DMS114 treated with DMSO at 0.1 percent for 48 hours (cell line): ENCODE measurements around the gene PHF13.
"Not testable (repeated sequence)": the region's sequence is repeated elsewhere in the genome, so short reads cannot be mapped to it uniquely, and the experiment has no call there.

Experiments used
- DNase-seq: peaks from one replicate; lab custom pipeline; 2025; ENCODE audit not compliant: unreplicated experiment; lab: John Stamatoyannopoulos, UW

PHF13 gene

DNA sequence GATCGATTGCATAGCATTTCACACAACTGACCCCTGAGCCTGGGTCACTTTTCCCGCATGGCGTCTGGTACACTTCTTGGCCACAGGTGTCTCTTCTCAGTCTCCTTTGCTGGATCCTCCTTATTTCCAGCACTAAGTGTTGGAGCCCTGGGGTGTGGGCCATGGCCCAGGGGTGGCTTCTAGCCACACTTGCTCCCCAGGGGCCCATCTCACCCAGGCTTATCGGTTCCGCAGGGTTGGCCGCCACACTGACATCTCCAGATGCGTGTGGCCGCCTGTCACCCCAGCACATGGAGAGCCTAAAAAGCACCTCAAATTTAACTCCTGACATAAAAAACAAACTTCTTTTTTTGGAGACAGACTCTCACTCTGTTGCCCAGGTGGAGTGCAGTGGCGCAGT is 13.5 kb downstream of the PHF13 start:
- DNase-seq, result no peak

DNA sequence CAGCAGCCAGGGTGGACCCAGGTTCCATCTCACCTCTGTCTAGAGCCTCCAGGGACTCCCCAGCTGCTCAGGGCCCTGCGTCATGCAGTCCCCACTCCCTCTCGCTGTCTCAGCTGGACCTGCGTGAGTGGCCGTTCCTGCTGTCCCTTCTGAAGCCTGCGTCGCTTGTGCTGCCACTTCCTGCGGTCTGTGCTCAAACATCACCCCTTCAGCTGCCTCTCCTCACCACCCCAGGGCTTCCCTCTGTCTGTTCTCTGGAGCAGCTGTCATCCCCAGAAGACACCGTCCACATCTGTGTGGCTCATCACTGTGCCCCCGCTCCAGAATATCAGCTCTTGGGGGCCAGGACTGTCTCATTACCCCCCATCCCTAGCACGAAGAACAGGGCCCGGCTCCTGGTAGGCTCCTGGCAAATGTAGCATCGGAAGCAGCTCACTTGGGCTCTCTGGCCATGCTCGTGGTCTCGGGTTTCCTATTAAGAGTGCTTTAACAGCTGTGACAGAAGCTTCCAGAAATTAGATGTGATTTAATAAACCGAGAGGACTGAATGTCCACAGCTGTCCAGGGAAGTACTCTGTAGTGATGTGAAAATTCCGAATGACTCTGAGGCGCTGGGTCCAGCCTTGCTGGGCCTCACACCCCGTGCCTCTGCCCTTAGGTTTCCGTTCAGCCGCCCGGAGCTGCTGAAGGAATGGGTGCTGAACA is 14.5 kb downstream of the PHF13 start:
- no peak for DNase-seq

DNA sequence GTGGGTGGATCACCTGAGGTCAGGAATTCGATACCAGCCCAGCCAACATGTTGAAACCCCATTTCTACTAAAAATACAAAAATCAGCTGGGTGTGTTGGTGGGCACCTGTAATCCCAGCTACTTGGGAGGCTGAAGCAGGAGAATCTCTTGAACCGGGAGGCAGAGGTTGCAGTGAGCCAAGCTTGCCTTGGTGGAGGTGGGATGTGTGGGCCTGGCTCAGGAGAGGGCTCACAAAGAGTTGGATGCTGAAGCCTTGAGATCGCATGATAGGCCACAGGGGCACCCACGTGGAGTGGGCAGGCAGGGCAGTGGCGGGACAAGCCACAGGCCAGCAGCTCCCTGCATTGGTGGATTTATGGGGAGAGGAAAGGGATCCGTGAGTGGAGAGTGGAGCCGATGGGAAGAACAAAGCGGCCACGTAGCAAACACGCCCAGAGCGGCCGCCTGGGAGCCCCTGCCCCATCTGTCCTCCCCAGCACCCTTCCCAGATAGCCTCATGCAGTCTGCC is 15.5 kb downstream of the PHF13 start:
- DNase-seq, result no peak

DNA sequence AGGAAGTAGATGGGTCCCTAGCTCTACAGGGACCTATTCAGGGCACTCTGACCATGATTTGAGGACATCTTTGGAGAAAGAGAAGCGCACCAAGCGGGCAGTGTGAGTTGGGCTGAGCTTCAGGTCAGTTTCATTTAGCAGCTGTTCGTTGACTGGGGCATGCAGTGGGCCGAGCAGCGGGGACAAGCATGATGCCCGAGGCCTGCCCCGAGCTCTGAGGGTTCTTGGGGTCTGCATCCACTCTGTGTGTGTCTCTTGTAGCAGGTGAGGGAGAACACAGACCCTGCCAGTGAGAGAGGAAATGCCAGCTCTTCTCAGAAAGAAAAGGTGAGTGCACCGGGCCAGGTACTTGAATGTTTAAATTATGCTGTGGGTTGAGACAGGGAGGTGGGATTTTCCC is 16.5 kb downstream of the PHF13 start:
- no peak for DNase-seq

DNA sequence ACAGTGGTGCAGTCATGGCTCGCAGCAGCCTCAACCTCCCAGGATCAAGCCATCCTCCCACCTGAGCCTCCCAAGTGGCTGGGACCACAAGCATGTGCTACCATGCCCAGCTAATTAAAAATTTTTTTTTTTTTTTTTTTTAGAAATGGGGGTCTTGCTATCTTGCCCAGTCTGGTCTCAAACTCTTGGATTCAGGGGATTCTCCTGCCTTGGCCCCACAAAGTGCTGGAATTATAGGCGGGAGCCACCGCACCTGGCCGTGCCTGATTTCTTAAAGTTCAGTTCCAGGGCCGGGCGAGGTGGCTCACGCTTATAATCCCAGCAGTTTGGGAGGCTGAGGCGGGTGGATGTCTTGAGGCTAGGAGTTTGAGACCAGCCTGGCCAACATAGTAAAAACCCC is 17.5 kb downstream of the PHF13 start:
- DNase-seq, result no peak

DNA sequence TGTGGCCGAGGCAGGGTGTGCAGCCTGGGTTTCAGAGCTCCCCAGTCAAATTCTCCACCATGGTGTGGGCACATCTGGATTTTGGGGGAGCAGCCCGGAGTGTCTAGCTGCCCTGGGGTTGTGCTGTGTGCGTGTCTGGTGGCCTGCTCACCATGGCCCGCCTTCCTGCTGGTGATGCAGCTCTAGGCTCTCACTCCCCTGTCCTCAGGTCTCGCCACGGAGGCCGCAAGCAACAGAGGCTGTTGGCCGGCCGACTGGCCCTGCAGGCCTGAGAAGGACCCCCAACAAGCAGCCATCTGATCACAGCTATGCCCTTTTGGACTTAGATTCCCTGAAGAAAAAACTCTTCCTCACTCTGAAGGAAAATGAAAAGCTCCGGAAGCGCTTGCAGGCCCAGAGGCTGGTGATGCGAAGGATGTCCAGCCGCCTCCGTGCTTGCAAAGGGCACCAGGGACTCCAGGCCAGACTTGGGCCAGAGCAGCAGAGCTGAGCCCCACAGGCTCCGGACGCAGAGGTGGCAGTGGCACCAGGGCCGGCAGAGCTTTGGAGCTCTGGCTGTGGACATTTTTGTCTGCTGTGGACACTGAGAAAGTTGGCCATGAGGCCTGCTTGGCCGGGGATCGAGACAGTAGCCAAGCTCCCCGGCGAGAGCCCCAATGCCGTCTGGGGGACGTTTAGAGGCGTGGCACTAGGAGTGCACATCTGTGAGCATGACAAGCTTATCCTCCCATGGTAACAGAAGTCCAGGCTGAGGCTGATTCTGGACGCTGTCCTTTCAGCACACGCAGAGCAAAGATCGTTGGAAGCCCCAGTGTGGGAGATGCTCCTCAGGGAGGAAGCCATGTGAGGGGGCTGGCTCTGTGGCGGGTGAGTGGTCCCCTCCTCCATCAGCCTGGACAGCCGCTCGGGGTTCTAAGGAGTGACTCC is 19.3 kb downstream of the PHF13 start:
- no peak for DNase-seq

DNA sequence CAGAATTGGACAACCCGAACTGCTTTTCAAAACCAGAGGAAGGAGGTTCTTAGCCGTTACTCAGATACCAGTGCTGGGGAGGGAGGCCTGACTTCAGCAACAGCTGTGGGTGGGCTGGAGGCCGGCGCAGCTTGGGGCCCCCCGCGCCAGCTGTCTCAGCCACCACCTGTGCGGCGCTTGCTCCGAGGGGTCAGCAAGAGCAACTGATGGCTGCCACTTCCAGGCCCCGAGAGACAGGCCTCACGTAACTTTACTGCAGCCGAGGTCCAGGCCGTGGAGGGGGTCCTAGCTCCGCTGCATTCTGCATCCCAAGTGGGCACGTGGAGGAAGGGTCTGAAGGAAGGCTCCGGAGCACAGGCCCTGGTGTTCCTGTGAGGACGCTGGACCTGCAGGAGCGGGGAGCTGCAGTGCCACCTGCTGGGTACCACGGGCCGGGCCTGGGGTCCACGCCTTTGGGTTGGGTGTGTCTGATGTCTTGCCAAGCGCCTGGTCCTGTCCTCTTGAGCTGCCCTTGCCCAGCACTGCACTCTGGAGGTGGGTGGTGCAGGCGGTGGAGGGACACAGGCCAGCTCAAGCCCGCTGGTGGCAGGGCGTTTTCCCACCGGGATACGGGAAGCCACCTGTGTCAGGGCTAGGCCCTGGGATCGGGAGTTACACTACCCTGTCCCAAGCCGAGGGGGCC is 21.0 kb downstream of the PHF13 start:
- DNase-seq, result peak; percentile 30

DNA sequence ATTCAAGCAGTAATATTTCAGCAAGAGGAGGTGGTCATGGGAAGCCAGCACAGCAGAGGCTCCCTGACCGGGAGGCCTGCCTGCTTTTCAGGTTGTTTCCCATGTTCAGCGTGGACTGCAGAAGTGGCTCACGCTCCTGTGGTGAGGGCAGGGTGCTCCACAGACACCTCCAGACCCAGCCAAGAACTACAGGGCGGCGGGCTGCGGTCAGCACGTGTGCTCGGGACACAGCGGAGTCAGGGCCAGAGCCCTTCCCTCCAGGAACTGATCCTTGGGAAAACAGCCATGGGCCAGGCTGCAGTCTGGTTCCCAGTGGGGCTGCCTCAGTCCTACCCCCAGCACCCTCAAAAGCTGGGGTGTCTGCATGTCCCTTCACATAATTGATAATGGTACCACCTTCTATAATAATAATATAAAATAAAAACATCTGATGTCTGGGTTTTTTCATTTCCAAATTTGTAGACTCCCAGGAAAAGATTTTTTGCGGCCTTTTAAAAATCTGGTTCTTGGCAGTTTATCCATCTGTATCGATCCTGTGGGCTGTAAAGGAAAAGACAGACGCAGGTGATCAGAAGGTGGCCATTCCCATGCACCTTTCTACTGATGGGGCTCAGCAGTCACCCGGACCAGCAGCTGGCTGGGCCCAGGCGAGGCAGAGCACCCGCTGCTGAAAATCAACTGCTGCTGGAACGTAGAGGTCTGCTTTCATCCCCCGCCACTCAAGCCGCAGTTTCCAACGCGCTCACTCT is 21.8 kb downstream of the PHF13 start:
- DNase-seq, result no peak

DNA sequence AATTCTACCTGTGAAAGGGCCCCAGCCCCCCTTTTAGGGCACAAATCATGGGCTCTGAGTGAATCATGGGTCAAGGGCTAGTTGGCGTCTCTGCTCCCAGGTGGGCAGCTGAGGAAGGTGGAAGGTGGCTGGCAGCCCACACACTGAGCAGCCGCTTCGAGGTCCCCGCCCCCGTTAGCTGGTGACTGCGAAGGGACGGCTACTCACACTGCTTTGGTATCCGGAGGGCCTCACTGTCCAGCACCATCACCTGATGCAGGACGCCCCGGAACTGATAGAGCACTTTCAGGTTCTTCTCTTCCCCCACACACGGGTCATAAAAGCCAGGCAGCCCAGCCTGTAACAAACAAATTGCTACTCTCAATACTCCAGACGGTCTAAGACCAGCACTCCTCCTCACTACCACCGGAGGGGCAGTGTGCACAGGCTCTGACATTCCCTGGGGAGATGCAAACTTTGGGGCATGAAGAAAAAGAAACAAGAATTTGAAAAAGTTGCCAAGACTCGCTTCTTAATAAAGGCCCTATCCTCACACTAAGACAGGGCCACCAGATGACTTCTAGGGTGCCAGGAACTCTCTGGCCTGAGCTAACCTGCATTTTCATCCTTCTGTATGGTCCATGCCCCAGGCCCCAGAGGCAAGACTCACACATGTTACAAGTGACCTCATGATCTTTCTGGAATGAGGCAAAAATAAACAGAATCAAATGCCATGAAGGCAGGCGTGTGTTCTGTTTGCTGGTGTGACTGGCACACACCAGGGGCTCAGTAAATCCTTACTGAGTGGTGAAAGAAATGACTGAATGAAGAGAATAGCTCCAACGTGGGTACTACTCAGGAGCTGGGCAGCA is 22.6 kb downstream of the PHF13 start:
- DNase-seq, result no peak

DNA sequence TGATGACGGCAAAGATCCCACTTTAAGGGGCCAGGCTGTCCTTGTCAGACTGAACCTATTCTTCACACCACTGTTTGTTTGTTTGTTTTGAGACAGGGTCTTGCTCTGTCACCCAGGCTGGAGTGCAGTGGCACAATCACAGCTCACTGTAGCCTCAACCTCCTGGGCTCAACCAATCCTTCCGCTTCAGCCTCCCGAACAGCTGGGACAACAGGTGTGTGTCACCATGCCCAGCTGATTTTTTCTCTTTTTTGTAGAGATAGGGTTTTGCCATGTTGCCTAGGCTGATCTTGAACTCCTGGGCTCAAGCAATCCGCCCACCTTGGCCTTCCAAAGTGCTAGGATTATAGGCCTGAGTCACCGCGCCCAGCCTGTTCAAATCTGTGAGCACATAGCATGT is 23.2 kb downstream of the PHF13 start:
- DNase-seq, result not testable (repeated sequence)

DNA sequence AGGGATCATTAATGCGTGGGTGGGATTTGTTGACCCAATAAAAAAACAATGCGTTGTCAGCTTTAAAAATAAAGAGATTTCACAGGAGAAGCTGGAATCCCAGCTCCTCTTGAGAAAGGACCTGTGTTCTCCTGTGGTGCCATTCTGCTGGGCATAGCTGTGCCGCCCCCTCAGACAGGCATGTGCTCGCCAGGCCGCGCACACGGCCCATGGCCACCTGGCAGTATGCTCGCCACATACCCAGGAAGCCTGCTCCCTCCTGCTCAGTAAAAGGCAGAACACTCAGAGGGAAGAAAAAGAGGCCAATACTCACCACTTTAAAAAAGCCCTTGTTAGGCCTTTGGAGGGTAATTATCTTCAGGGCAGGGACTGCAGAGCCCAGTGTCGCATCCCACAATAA is 24.2 kb downstream of the PHF13 start:
- DNase-seq, result no peak

DNA sequence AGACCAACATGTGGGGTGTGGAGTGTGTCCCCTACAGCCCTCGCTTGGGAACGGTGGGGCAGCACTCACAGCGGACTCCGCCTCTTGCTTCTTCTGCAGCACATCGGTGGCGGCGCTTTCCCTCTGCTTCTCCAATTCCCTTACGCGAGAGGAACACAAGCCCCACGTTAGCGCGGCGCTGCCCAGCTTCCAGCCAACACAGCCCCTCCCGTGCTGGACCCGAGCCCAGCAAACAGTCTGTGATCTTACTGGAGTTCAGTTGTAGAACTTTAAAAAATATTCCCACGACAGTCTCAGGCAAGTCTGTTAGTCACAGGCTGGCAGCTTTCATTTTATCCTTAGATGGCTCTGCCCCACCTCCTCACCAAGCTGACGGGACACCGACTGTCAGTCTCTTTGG is 24.7 kb downstream of the PHF13 start:
- no peak for DNase-seq

DNA sequence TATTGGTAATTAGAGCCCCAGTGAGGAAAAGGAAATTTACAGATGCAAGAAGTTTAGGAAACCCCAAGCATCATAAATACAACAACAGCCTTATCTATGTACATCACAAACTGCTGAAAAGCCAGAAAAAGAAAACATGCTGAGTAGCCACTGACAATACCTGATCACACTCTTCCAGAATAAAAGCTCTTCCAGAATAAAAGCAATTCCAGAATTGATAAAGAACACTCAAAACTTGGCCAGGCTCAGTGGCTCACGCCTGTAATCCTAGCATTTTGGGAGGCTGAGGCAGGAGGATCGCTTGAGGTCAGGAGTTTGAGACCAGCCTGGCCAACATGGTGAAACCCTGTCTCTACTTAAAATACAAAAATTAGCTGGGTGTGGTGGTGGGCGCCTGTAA is 27.3 kb downstream of the PHF13 start:
- not testable (repeated sequence) for DNase-seq

DNA sequence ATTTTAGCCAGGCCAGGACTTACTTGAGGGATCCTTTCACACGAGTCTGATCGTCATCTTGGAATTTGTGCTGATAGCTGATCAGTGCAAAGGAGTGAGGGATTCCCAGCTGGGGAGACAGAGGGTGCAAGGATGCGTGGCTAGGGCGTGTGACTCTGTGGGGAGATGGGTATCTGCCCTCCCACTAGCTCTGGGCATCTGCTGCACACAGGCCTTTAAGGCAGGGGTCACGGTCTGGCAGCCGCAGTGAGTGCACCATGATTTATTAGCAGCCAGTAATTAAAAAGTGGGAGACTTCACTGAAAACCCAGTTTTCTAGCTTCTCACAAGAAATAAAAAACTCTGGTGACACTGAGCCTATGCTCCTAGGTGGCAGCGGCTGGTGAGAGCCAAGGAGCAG is 31.5 kb downstream of the PHF13 start:
- DNase-seq, result no peak

DNA sequence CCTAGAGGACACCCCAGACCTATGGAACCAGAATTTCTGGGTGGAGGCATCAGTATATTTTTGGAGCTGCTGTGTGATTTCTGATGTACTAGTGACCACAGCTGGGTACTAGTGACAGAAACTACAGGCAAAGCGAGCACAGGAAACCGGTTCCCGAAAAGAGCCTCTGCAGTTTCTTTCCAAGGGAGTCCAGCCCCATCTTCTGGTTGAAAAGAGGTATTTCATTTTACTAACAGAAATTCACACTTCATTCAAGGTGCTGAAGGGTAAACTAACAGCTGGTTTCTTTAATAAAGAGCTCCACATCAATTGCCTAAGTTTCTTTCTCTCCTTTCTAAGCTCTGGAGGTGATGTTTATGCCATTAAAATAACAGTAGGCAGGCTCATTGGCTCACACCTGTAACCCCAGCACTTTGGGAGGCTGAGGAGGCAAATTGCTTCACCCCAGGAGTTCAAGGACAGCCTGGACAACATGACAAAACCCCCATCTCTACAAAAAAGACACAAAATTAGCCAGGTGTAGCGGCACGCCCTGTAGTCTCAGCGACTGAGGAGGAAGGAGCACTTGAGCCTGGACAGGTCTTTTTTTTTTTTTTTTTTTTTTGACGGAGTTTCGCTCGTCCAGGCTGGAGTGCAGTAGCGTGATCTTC is 33.1 kb downstream of the PHF13 start:
- DNase-seq, result peak; percentile 18

DNA sequence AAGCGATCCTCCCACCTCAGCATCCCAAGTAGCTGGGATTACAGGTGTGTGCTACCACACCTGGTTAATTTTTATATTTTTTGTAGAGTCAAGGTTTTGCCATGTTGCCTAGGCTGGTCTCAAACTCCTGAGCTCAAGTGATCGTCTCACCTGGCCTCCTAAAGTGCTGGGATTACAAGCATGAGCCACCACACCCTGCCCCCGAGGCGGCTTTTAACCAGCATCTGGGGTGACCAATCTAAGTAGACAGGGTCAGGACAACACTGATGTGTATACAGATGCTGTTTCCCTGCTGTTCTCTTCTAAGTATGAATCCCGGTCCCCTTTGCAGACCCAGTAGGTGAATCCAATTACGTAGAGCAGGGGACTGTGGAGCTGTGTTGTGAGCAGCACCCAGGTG is 35.0 kb downstream of the PHF13 start:
- no peak for DNase-seq

DNA sequence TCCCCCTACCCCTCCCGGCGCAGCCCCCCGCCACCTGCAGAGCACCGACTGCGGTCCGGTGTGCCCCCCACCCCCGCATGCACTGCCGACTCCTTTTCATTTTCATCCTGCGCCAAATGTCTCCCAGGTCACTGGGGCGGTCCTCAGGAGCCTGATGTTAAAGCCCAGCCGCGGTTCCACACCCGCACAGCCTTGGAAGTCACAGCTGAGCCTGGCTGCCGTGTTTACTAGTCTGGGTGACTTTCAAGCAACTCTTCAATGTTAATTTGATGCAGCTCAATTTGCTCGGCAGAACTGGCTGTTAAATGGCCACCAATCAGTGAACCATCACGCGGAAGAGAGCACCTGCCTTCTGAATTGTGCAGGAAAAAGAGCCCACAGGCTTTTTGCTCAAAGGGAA is 38.4 kb downstream of the PHF13 start:
- no peak for DNase-seq

DNA sequence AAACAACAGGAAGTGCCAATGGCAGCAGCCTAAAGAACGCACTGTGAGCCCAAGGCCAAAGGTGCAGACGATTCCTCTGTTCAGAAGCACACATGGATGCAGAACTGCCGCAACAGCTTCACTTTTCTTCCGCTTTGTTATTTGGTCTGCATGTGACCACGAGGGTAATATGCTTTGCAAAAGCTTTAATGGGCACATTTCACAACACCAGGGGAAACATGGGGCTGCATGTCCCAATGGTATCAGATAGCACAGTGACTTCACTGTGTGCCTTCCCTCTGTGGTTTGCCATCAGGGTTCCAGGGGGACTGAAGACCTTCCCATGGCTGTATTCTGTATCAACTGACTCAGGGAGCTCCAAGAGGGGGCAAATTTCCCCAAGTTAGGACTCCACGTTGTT is 39.5 kb downstream of the PHF13 start:
- no peak for DNase-seq

DNA sequence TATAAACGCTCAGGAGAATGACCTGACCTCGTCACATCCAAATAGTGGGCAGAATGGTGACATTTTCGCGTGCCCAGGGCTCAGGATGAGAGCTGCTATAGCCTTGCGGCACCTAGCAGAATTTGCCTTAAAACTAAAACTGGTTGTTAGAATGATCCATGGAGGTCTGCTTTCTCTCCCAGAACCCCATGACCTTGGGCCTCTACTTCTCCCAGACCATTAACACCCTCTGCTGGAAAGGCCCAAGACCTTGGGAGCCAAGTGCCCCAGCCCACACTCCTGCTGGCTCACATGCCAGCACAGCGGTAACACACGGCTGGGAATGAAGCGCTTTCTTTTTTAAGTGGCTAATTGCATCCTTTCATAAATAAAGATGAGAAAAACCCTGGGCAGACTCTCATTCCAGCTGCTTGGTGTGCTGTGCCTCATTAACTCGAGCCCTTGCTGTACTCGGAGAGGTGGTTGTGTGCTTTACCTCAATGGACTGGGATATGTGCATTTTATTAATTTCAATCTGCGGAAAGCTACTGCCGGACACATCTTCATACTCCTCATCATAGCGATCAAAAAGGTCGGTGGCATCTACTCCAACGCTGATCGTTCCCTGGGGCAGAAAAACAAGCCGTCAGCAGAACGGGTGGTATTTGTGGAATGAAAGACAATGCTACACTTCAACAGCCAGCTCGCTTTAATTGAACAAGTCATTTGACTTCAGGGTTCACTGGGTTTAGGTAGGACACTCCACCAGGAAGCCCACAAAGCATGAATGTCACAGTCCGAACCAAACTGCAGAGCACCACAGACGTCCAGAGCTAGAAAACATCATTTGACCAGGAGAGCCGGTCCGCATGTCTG is 40.1 kb downstream of the PHF13 start:
- no peak for DNase-seq
